Uterine smooth muscle cell (primary cell): ENCODE measurements around the gene PSME2. TPM values are rescaled to one million over a fixed set of nuclear protein-coding genes. Genes with fewer than 3 reads are reported as not detected.

Experiments used
- total RNA-seq: library from RNA; depleted of rRNA; stranded (reverse); fragments of >200 nt; gene quantifications from 2 replicates; pipeline ENCODE4 v1.2.3, GENCODE V29; 2014

Gene PSME2
- 111 and 120 TPM in 2 replicates for total RNA-seq

DNA sequence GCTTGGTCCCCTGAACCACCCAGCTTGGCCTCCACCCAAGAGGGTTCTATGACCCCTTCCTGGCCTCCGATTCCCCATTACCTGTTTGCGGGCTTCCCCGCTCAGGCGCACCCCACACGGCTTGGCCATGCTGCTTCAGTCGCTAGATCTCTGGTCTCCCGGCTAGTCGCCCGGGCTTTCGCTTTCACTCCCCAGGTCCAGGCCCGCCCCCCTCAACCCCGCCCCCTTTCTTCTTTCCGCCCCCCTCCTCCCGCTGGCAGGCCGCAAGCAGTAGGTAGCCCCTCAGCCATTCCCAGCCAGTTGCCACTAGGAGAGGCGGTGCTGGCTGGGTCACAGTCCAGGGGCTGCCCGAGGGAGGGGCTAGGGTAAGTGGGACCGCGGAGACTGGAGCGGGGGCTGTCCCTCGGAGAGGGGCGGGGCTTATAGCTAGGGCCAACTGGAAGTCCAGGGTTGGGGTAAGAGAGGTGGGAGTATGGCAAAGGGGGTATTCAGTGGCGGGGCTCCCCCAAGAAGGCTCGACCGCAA, at the start of gene PSME2:
TSS of gene PSME2 (minus strand) at position 158 of the 525 bp plus-strand sequence. CDS start at position 129, 29 bp downstream.

GRCh38 chr14:24195186-24196070, 49.0 kb upstream of the PSME2 start, which contains the start of gene TM9SF1:
TSS of gene TM9SF1 (minus strand) at chr14:24195441. CDS start at chr14:24195019, 422 bp downstream.

GRCh38 chr14:24188251-24189058, 42.0 kb upstream of the PSME2 start, which contains the start of gene IPO4:
TSS of gene IPO4 (minus strand) at chr14:24188816. CDS start at chr14:24188787, 29 bp downstream.

GRCh38 chr14:24171422-24172260, 25.2 kb upstream of the PSME2 start, which contains the start of gene REC8:
TSS of gene REC8 (plus strand) at chr14:24172080. CDS start at chr14:24172553, 473 bp downstream.

DNA sequence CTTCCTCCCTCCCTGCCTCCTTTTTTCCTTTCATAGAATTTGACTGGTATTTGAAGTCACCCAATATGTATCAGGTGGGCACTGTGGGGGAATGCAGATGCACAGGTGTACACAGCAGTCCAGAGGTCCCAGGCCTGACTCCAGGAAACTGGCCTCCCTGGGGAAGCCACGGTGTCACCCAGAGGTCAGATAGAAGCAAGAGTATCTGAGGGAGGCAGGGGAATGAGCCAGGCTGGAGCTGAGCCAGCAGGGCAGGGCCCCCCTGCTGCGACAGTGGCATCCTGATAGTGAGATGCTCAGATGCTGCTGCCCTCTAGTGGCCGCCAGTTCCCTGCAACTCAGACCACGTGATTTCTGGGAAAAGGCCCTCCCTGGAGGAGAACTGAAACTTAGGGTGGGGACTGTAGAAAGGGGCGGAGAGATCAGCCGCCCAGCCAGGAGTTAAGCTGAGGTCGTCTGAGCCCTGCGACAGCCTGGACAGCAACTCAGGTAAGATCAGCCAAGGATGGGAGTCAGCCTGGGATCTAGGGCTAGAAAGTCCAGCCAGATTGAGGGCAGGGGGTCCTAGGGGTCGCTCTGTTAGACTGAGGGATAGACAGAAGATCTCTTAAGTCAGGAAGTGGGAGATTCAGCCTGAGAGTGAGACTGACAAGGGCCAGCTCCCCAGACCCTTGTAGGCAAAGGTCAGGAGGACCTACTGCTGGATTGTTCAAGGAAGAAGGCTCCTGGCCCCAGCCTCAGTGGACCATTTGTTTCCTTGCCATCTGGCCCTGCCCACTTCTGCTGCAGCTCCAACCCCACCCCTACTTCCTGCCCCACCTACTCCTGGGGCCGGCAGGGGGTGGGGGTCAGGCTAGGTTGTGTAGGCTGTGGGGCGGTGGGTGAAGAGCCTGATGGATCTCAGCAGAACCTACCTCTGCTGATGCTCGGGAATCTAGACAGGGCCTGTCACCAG, 14.7 kb upstream of the PSME2 start, which contains the start of gene IRF9:
TSS of gene IRF9 (plus strand) at position 416 of the 955 bp plus-strand sequence. CDS start 880 bp downstream, outside the sequence.

DNA sequence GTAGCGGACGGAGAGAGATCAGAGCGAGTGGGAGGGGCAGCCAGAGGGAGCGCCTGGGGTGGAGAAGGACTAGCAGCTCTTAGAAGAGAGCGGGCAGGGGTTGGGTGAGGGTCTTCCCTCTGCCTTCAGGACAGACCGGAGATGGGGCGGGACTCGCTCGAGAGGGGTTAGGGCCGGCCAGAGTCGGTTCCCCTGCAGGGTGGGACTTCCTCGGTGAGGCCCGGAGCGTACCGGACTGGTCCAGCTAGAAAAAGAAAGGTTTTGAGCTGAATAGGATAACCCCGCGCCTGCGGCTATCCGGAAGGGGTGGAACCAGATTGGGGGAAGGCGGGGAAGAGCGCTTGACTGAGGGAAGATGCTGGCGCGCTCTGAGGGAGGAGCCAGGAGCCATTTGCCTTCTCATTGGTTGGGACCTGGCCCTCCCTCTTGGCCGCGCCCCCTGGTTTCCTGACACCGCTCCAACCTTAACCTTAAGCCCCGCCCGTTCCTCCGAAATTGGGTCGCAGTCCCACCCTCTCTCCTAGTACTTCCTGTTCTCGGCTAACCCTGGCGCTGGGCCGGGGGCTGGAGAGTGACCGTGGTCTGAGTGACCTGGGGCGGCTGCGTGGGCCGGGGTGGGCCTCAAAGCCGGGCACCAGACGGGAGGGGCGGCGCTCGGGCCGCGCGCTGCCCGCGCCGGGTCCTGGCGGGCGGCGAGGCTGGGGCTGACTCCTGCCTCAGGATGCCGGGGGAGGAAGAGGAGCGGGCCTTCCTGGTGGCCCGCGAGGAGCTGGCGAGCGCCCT, 759 bp upstream of the PSME2 start, which contains the start of gene RNF31:
TSS of gene RNF31 (plus strand) at position 521 of the 783 bp plus-strand sequence. CDS start at position 722, 201 bp downstream.

DNA sequence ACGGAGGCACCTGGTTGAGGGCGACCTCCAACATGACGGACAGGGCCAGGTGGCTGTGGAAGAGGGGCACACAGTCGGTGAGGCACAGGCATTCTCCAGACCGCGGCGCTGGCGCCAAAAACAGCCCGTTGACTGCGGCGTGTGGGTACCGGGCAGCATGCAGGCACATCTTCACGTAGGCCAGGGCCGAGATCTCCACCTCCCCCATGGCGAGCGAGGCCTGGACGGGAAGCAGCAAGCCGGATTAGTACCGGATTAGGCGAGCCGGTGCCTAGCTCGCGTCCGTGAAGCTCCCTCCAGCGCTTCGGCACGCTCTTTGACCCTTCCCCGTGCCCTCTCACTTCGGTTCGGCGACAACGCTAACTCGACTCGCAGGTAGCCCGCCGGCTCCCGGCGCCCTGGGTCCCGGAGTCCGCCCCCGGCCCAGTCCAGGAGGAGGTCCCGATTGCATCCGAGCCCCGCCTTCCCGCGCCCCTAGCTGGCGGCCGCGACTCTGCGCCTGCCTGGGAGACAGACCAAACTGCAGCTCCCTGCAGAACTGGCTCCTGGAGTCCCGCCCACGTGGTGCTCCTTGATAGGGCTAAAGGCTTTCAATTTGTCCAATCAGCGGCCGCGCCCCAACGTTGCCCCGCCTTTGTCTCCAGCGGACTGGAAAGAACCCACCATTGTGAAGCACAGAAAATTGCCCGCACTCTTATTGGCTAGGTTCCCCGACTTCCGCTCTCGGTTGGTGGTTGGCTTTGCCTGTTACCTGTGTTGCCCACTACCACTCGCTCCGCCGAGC, 5.1 kb downstream of the PSME2 start, which contains the start of gene EMC9:
TSS of gene EMC9 (minus strand) at position 495 of the 784 bp plus-strand sequence. CDS start at position 208, 287 bp downstream.

GRCh38 chr14:24135834-24136683, 10.4 kb downstream of the PSME2 start, which contains the start of gene PSME1:
TSS of gene PSME1 (plus strand) at chr14:24136194. CDS start at chr14:24136263, 69 bp downstream.

DNA sequence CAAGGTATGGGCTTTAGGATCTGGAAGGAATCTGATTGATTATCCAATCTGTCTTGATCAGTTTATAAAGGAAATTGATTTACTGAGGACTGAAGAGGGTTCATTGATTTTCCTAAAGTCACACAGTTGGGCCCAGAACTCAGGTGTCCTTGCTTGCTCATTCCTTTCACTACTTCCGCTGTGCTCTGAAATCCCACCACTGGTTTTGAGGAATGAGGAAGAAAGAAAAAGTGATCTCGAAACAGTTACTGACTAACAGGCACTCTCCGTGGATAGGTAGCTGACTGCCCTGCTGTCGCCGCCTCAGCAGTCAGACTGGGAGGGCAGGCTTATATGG, 16.1 kb downstream of the PSME2 start, which contains the start of gene FITM1:
TSS of gene FITM1 (plus strand) at position 280 of the 337 bp plus-strand sequence. CDS start 905 bp downstream, outside the sequence.

DNA sequence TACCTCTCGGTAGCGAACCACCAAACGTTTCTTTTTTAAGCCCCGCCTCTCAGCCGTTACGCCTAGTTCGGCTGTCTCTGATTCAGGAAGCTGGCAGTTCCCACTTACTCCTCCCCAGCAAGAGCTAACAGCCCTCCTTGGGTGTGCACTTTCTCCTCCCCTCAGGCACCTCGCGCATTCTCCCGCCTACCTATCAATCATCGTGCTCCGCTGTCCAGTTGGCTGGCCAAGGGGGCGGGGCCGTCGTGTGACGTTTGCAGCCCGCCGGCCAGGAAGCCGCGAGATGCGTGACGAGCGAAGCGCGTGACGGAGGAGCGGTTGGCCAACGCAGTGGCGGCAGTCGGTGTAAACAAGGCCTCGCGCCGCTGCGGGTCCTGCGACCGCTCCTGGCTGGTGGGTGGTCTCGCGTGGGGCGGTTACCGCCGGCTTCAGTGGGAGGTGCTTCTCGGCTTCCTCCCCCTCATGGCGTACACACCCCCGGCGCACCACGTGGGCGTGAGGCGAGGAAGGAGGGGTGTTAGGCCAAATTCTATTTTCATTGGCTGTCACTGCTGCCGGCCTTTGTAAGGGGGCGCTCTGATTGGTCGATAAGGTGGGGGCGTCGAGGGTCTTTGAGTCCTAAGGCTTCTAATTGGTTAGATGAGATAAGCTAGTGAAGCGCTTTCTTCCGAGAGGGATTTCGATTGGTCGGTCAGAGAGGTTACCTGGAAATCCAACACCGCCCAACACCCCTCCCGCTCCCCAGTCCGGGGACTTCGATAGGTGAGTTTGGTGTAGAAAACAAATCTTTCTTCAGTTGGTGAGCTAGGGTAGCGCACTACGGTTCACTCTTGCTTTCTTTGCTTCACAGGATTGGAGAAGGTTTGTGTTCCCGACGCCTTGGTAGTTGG, 31.6 kb downstream of the PSME2 start, which contains the start of the genes DCAF11 and NRL:
TSS of gene DCAF11 (plus strand) at position 246 of the 890 bp plus-strand sequence. CDS start 818 bp downstream, outside the sequence.
TSS of gene NRL (minus strand) at position 418 of the 890 bp plus-strand sequence. CDS start 32,101 bp downstream, outside the sequence.

DNA sequence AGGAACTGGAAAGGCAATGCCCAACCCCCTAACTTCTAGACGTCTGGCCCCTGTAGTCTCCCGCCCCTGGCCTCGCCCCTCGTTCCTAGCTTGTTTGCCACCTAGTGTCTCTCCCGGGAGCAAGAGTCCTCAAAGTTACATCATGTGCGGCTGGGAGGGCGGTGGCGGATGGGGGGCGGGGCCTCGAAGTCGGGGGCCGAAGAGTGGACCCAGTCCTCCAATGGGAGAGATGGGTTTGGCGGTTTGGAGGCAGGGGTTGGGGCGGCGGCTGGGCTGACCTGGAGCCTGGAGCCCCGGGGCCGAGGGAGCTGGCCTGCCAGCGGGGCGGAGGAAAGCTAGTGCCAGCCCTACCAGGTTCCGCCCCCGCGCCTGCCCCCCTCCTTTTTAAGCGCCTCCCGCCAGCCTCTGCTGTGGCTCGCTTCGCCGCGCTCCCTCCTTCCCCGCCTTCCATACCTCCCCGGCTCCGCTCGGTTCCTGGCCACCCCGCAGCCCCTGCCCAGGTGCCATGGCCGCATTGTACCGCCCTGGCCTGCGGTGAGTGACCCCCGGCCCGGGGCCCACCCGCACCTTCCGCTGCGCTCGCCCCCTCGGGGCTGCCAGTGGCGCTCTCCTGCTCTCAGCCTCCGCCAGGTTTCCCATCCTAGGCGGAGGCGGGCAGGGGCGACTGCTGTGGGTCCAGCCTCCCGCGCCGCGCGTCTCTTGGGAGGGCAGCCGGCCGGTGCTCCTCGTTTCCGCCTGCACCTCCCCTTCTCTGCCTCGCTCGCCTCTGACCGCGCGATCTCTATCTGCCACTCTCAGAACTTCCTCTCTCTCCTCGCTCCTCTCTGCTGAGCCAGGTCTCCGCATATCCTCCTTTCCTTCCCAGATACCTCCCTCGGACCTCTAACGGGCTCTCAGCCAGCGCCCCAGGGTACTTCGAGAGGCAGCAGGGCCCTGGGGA, 52.2 kb downstream of the PSME2 start, which contains the start of gene PCK2:
TSS of gene PCK2 (plus strand) at position 411 of the 940 bp plus-strand sequence. CDS start at position 506, 95 bp downstream.

